Neural cell (in vitro differentiated cells): ENCODE data around the gene STON2. TPM values are rescaled to one million over a fixed set of nuclear protein-coding genes. Genes with fewer than 3 reads are reported as not detected.

Experiments
- H2AFZ ChIP-seq: fragments of 200-600, 300-800 bp; sonication (generic), shearing (Covaris generic); 2 replicates; pipeline ENCODE4 v1.6.0; 2014; ENCODE audit warnings: low read depth, mild to moderate bottlenecking, antibody characterized with exemption, low read length, moderate library complexity
- H3F3A ChIP-seq: fragments of 200-600 bp; shearing (Covaris generic); 2 replicates; pipeline ENCODE4 v1.6.1; 2016; ENCODE audit warnings: mild to moderate bottlenecking, moderate library complexity, mixed read lengths, antibody characterized with exemption, low read length; ENCODE audit not compliant: insufficient read depth, poor library complexity, severe bottlenecking
- H3K27ac ChIP-seq: fragments of 200-600, 300-800 bp; sonication (generic), shearing (Covaris generic); 2 replicates; pipeline ENCODE4 v1.5.1; 2014; ENCODE audit warnings: mild to moderate bottlenecking, low read length, moderate library complexity
- H3K27me3 ChIP-seq: fragments of 300-800, 200-600 bp; sonication (generic), shearing (Covaris generic); 2 replicates; pipeline ENCODE4 v1.6.0; 2014; ENCODE audit warnings: mild to moderate bottlenecking, low read depth, low read length, moderate library complexity; ENCODE audit not compliant: insufficient read depth
- H3K36me3 ChIP-seq: fragments of 300-800, 200-600 bp; sonication (generic), shearing (Covaris generic); 2 replicates; pipeline ENCODE4 v1.5.1; 2014; ENCODE audit warnings: mild to moderate bottlenecking, antibody characterized with exemption, low read length, moderate library complexity; ENCODE audit not compliant: insufficient read depth
- H3K4me2 ChIP-seq: fragments of 300-800, 200-600 bp; sonication (generic), shearing (Covaris generic); 2 replicates; pipeline ENCODE4 v1.6.0; 2014; ENCODE audit warnings: mild to moderate bottlenecking, low read length
- H3K4me3 ChIP-seq: fragments of 300-800, 200-600 bp; sonication (generic), shearing (Covaris generic); 2 replicates; pipeline ENCODE4 v1.5.1; 2014; ENCODE audit warnings: mild to moderate bottlenecking, low read length, moderate library complexity
- H3K79me2 ChIP-seq: fragments of 200-600 bp; shearing (Covaris generic); replicated peaks from 2 replicates; pipeline ENCODE4 v1.6.0; 2014; ENCODE audit warnings: mild to moderate bottlenecking, low read length, moderate library complexity; ENCODE audit not compliant: insufficient read depth
- H3K9ac ChIP-seq: fragments of 300-800, 200-600 bp; sonication (generic), shearing (Covaris generic); 2 replicates; pipeline ENCODE4 v1.6.1; 2016; ENCODE audit warnings: mild to moderate bottlenecking, low read length, mixed read lengths
- H3K9me2 ChIP-seq: fragments of 200-600 bp; shearing (Covaris generic); 2 replicates; pipeline ENCODE4 v1.6.1; 2016; ENCODE audit warnings: mild to moderate bottlenecking, low read length, mixed read lengths; ENCODE audit not compliant: insufficient read depth
- H3K9me3 ChIP-seq: fragments of 200-600, 300-800 bp; sonication (generic), shearing (Covaris generic); 2 replicates; pipeline ENCODE4 v1.6.1; 2016; ENCODE audit warnings: mild to moderate bottlenecking, mixed run types, low read length, moderate library complexity, mixed read lengths
- H4K20me1 ChIP-seq: fragments of 200-600 bp; shearing (Covaris generic); 2 replicates; pipeline ENCODE4 v1.6.1; 2016; ENCODE audit warnings: mild to moderate bottlenecking, mixed run types; ENCODE audit not compliant: insufficient read depth
- CTCF ChIP-seq: fragments of 450-650 bp; IDR thresholded peaks from 2 replicates; pipeline ENCODE4 v1.5.1; 2014; ENCODE audit warnings: antibody characterized with exemption, mild to moderate bottlenecking, moderate library complexity; ENCODE audit not compliant: poor library complexity, severe bottlenecking
- EZH2 ChIP-seq: fragments of 200-600, 300-800 bp; shearing (Covaris generic), sonication (generic); IDR thresholded peaks from 2 replicates; pipeline ENCODE4 v1.6.1; 2014; ENCODE audit warnings: antibody characterized with exemption, low read length, borderline replicate concordance, mild to moderate bottlenecking; ENCODE audit not compliant: insufficient read depth, poor library complexity, severe bottlenecking
- POLR2AphosphoS5 ChIP-seq: IDR thresholded peaks from 2 replicates; pipeline ENCODE4 v1.6.1; 2012
- RAD21 ChIP-seq: fragments of 450-650 bp; conservative IDR thresholded peaks from 2 replicates; pipeline ENCODE4 v1.6.1; 2014; ENCODE audit warnings: antibody characterized with exemption, mild to moderate bottlenecking, moderate library complexity
- SMC3 ChIP-seq: fragments of 450-650 bp; conservative IDR thresholded peaks from 2 replicates; pipeline ENCODE4 v1.6.1; 2014; ENCODE audit warnings: antibody characterized with exemption, mild to moderate bottlenecking, moderate library complexity; ENCODE audit not compliant: poor library complexity
- TAF1 ChIP-seq: IDR thresholded peaks from 2 replicates; pipeline ENCODE4 v1.6.1; 2012; ENCODE audit warnings: low read depth
- polyA plus RNA-seq: library from polyadenylated mRNA; depleted of rRNA; stranded (reverse); fragments of >200 nt; gene quantifications from 2 replicates; pipeline ENCODE4 v1.2.3, GENCODE V29; 2014
- TF ChIP-seq, protein P1 (sequence below): IDR thresholded peaks from 2 replicates; pipeline ENCODE4 v1.6.1; 2012; ENCODE audit warnings: borderline replicate concordance

Gene STON2
- polyA plus RNA-seq, 1 donor from 2014 or later: 11.3 TPM

DNA sequence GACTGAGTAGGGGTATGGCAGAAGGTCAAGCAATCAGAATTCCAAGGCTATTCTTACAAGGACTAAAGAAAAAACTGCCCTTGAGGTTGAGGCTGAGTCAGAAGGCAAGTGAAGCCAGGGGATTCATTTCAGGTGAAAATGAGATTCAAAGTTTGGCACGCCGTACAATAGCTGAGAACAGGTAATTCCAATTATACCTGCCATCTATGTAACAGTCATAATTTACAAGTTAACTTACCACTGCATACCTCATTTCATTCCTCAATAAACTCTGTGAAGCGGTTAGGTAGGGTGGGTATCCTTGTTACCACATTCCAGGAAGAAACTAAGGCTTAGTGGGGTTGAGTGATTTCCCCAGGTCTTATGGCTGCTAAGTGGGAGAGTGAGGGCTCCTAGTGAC lies 64.1 kb downstream of the STON2 start:
- Histone ChIP-seq H3K36me3 (no peaks in the 10 kb centered on the region), H3K9me2 (no peaks in the 10 kb centered on the region), H3F3A (no peaks in the 10 kb centered on the region), H3K27ac (no peak overlapping the region), H3K4me3 (no peak overlapping the region), H4K20me1 (no peaks in the 10 kb centered on the region), H3K79me2 (no peaks in the 10 kb centered on the region), H3K4me2 (no peak overlapping the region), H3K27me3 (no peaks in the 10 kb centered on the region), H3K9me3 (no peaks in the 10 kb centered on the region), H2AFZ (no peak overlapping the region), H3K9ac (no peak overlapping the region)
- no peak for TF ChIP-seq CTCF

DNA sequence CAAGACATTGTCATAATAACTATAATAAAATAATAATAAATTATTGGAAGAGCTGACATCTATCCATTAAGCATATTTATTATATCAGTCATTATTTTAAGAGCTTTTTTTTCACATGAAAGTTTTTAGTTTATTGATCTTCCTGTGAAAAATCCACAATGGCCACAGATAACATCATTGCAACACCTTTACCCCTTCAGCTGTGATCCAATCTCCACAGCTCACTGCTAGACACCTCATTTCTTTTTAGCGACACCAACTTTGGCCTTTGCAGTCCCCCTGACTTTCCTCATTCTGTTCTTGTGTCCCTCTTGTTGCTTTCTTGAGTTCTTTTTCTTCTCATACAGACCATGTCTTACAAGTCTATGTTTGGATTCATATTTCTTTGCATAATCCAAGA lies 67.4 kb downstream of the STON2 start:
- Histone ChIP-seq H3K79me2 (no peaks in the 10 kb centered on the region), H3K9me3 (no peaks in the 10 kb centered on the region), H3K9me2 (no peaks in the 10 kb centered on the region), H3K36me3 (no peaks in the 10 kb centered on the region), H4K20me1 (no peaks in the 10 kb centered on the region), H3K27ac (no peak overlapping the region), H3K4me3 (no peak overlapping the region), H2AFZ (no peak overlapping the region), H3K4me2 (no peak overlapping the region), H3K27me3 (no peaks in the 10 kb centered on the region), H3F3A (no peaks in the 10 kb centered on the region), H3K9ac (no peak overlapping the region)
- TF ChIP-seq POLR2AphosphoS5: no peak
- no peak for TF ChIP-seq SMC3
- no peak for TF ChIP-seq TAF1
- no peak for TF ChIP-seq CTCF
- TF ChIP-seq EZH2: no peak
- no peak for TF ChIP-seq RAD21
- TF ChIP-seq, protein P1, sequence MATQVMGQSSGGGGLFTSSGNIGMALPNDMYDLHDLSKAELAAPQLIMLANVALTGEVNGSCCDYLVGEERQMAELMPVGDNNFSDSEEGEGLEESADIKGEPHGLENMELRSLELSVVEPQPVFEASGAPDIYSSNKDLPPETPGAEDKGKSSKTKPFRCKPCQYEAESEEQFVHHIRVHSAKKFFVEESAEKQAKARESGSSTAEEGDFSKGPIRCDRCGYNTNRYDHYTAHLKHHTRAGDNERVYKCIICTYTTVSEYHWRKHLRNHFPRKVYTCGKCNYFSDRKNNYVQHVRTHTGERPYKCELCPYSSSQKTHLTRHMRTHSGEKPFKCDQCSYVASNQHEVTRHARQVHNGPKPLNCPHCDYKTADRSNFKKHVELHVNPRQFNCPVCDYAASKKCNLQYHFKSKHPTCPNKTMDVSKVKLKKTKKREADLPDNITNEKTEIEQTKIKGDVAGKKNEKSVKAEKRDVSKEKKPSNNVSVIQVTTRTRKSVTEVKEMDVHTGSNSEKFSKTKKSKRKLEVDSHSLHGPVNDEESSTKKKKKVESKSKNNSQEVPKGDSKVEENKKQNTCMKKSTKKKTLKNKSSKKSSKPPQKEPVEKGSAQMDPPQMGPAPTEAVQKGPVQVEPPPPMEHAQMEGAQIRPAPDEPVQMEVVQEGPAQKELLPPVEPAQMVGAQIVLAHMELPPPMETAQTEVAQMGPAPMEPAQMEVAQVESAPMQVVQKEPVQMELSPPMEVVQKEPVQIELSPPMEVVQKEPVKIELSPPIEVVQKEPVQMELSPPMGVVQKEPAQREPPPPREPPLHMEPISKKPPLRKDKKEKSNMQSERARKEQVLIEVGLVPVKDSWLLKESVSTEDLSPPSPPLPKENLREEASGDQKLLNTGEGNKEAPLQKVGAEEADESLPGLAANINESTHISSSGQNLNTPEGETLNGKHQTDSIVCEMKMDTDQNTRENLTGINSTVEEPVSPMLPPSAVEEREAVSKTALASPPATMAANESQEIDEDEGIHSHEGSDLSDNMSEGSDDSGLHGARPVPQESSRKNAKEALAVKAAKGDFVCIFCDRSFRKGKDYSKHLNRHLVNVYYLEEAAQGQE: no peak
